HG03103 (cell line): ENCODE data around the gene MAGI2.

Experiments used
- ATAC-seq: cut with Tn5 transposase; IDR thresholded peaks from one replicate; pipeline ENCODE4 v1.9.1; 2021; ENCODE audit warnings: low read depth; ENCODE audit not compliant: unreplicated experiment

MAGI2 gene

GRCh38 chr7:78099715-78100394 lies 1353.6 kb downstream of the MAGI2 start:
- ATAC-seq = no peak

- no peak for ATAC-seq
Observed at GRCh38 chr7:78095549-78095948, 1357.9 kb downstream of the MAGI2 start.

GRCh38 chr7:78092331-78092730 lies 1361.1 kb downstream of the MAGI2 start:
- ATAC-seq = no peak

GRCh38 chr7:78090616-78091015 lies 1362.9 kb downstream of the MAGI2 start:
- no peak for ATAC-seq

GRCh38 chr7:78083476-78084120 lies 1369.9 kb downstream of the MAGI2 start:
- no peak for ATAC-seq

GRCh38 chr7:78082556-78082955 lies 1370.9 kb downstream of the MAGI2 start:
- ATAC-seq = no peak

GRCh38 chr7:78081888-78082287 lies 1371.6 kb downstream of the MAGI2 start:
- ATAC-seq = no peak

GRCh38 chr7:78081344-78081743 lies 1372.1 kb downstream of the MAGI2 start:
- no peak for ATAC-seq

GRCh38 chr7:78080811-78081210 lies 1372.7 kb downstream of the MAGI2 start:
- no peak for ATAC-seq

- ATAC-seq = no peak
Observed at GRCh38 chr7:78080241-78080640, 1373.2 kb downstream of the MAGI2 start.

- ATAC-seq = no peak
Observed at GRCh38 chr7:78074713-78075112, 1378.8 kb downstream of the MAGI2 start.

- no peak for ATAC-seq
Observed at GRCh38 chr7:78073609-78074382, 1379.7 kb downstream of the MAGI2 start.

- ATAC-seq = no peak
Observed at GRCh38 chr7:78072201-78072590, 1381.3 kb downstream of the MAGI2 start.

- no peak for ATAC-seq
Observed at GRCh38 chr7:78071491-78072200, 1381.8 kb downstream of the MAGI2 start.

GRCh38 chr7:78066599-78066998 lies 1386.9 kb downstream of the MAGI2 start:
- no peak for ATAC-seq

GRCh38 chr7:78063758-78064157 lies 1389.7 kb downstream of the MAGI2 start:
- no peak for ATAC-seq

- no peak for ATAC-seq
Observed at GRCh38 chr7:78062214-78062613, 1391.3 kb downstream of the MAGI2 start.

GRCh38 chr7:78057571-78057970 lies 1395.9 kb downstream of the MAGI2 start:
- no peak for ATAC-seq

GRCh38 chr7:78055599-78055998 lies 1397.9 kb downstream of the MAGI2 start:
- ATAC-seq = no peak

- ATAC-seq = no peak
Observed at GRCh38 chr7:78055001-78055573, 1398.4 kb downstream of the MAGI2 start.

GRCh38 chr7:78052112-78052511 lies 1401.4 kb downstream of the MAGI2 start:
- no peak for ATAC-seq
